LNCaP clone FGC (cell line): ENCODE data around the gene PIP5KL1.
A peak's percentile ranks its signal among the peaks of the same experiment; 100 is the strongest.

ENCODE experiments used
- DNase-seq: peaks from one replicate; pipeline ENCODE4 v3.0.0-alpha.2; 2011; ENCODE audit warnings: low read depth
- H3K4me3 ChIP-seq: 2 replicates; pipeline ENCODE4 v1.5.1; 2011; ENCODE audit warnings: mild to moderate bottlenecking, low read depth, low read length, control low read depth
- CTCF ChIP-seq: IDR thresholded peaks from 2 replicates; pipeline ENCODE4 v1.5.1; 2012; ENCODE audit warnings: mild to moderate bottlenecking; ENCODE audit not compliant: control insufficient read depth, insufficient read depth; ENCODE audit errors: extremely low read depth

The PIP5KL1 gene

GRCh38 chr9:127955294-127956015 is 24.9 kb upstream of the PIP5KL1 start:
- 0 out of 2 replicates have a peak overlapping the region, but pooled peaks have one; percentile 5 for H3K4me3 ChIP-seq
- peak; percentile 98 for DNase-seq
- TF ChIP-seq CTCF: peak; percentile 50

- no peak for TF ChIP-seq CTCF
- DNase-seq: no peak
- no peak overlapping the region for H3K4me3 ChIP-seq
Observed at GRCh38 chr9:127954831-127955293, 24.3 kb upstream of the PIP5KL1 start.

GRCh38 chr9:127953768-127954505 is 23.4 kb upstream of the PIP5KL1 start:
- no peak overlapping the region for H3K4me3 ChIP-seq
- no peak for DNase-seq
- no peak for TF ChIP-seq CTCF

DNA sequence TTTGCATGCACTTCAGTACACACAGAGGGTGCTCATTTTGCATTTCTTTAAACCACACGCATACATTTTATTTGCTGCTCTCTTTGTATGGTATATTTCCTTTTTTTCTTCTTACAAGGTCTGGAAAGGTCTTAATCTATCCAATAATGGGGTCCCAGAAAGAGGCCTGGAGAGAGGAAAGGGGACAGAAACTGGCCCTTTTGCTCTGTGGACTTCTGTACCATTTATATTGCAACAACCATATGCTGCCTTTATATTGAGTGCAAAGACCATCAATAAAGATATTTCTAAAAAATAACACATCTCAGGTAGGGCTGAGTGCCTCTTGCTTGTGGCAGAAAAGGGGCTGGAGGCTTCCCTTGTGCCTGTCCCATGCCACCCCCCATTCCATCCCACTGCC is 22.6 kb upstream of the PIP5KL1 start:
- no peak for DNase-seq

DNA sequence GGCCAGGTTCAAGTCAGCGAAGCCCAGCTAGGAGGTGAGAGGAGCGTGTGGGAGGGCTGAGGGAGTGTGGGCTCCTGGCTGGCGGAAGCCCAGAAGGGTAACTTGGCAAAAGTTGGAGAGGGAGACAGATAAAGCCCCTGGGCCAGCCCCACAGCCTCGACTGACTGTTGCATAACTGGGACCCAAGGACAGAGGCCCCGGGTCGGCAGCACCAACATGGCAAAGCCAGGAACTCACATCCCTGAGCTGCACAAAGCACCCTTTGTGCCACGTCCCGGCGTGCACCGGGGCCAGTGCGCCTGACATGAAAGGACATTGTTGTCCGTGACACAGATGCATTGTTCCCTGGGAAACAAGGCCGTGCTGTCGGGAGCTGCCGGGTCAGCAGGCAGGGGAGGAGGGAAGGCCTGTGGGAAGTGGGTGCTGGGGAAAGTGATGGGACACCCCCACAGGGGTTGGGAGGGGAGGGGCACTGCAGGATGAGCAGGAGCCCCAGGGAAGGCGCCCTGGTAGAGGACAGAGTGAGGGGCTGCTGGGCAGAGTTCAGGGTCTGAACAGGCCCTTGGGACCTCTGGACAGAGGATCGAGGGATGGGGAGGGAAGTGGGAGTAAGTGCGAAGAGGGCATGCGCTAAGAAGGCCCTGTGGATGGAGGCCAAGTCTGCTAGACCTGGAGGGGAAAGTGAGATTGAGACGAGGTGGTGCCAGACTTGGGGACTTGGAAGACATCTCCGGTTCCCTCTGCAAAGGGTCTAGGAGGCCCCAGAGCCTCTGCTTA is 20.1 kb upstream of the PIP5KL1 start:
- TF ChIP-seq CTCF: no peak
- no peak overlapping the region for H3K4me3 ChIP-seq
- no peak for DNase-seq

More for the DNA sequence above, 22.6 kb upstream of the PIP5KL1 start:
- no peak overlapping the region for H3K4me3 ChIP-seq
- TF ChIP-seq CTCF: no peak

- no peak overlapping the region for H3K4me3 ChIP-seq
- TF ChIP-seq CTCF: no peak
- DNase-seq: no peak
Observed at GRCh38 chr9:127949827-127950512, 19.4 kb upstream of the PIP5KL1 start.
